Right renal pelvis (tissue), 4 donors: ENCODE measurements around the gene PLCD4. TPM values are rescaled to one million over a fixed set of nuclear protein-coding genes. Genes with fewer than 3 reads are reported as not detected.
A peak's percentile ranks its signal among the peaks of the same experiment; 100 is the strongest.

Experiments
- DNase-seq, 4 donors: peaks; one replicate each; pipeline ENCODE4 v3.0.0-alpha.2; 2013; ENCODE audit warnings: low read depth in 4 of 4, low spot score in 3 of 4, missing footprints in 1 of 4
- polyA plus RNA-seq, 4 donors: library from polyadenylated mRNA; unstranded; fragments of 120-200 nt; gene quantifications; one replicate each; pipeline ENCODE4 v1.2.1, GENCODE V29; 2013; ENCODE audit not compliant: insufficient read length in 4 of 4

PLCD4 gene
- polyA plus RNA-seq: 1 to 10 TPM; 6.2 to 9.0 (median 7.5) TPM

GRCh38 chr2:218607436-218608115 is at the start of gene PLCD4:
Gene PLCD4 (plus strand): TSS chr2:218607899. CDS start chr2:218615740, 7,841 bp downstream.
- peak in 3 of 4 donors; percentile 12 to 26 (median 25) for DNase-seq

GRCh38 chr2:218557941-218558340 is 49.8 kb upstream of the PLCD4 start:
- no peak for DNase-seq

- no peak for DNase-seq
Observed at GRCh38 chr2:218558986-218559385, 48.7 kb upstream of the PLCD4 start.

GRCh38 chr2:218564056-218564455 is 43.6 kb upstream of the PLCD4 start:
- no peak for DNase-seq

- DNase-seq: no peak
Observed at GRCh38 chr2:218566296-218566695, 41.4 kb upstream of the PLCD4 start.

GRCh38 chr2:218567797-218568189 is 39.9 kb upstream of the PLCD4 start:
- DNase-seq: no peak

GRCh38 chr2:218568190-218569037 is 39.3 kb upstream of the PLCD4 start, which contains the start of the genes CNOT9 and USP37:
Gene CNOT9 (plus strand): TSS chr2:218568839. CDS start chr2:218568955, 116 bp downstream.
Gene USP37 (minus strand): TSS chr2:218568351. CDS start chr2:218558653, 9,698 bp downstream.
- DNase-seq: peak; percentile 94 to 98 (median 96)

- peak in 2 of 4 donors; percentile 45 to 50 for DNase-seq
Observed at GRCh38 chr2:218569038-218569431, 38.7 kb upstream of the PLCD4 start.

GRCh38 chr2:218569661-218570500 is 37.8 kb upstream of the PLCD4 start:
- DNase-seq: no peak

GRCh38 chr2:218570850-218571249 is 36.8 kb upstream of the PLCD4 start:
- no peak for DNase-seq

- DNase-seq: no peak
Observed at GRCh38 chr2:218576854-218577253, 30.8 kb upstream of the PLCD4 start.

GRCh38 chr2:218577482-218578220 is 30.0 kb upstream of the PLCD4 start:
- DNase-seq: no peak

GRCh38 chr2:218578272-218578877 is 29.3 kb upstream of the PLCD4 start:
- no peak for DNase-seq

GRCh38 chr2:218582076-218582475 is 25.6 kb upstream of the PLCD4 start:
- no peak for DNase-seq

GRCh38 chr2:218583983-218584850 is 23.5 kb upstream of the PLCD4 start:
- no peak for DNase-seq

- no peak for DNase-seq
Observed at GRCh38 chr2:218585541-218585940, 22.2 kb upstream of the PLCD4 start.

- peak in 1 of 4 donors; percentile 15 for DNase-seq
Observed at GRCh38 chr2:218605432-218605831, 2.3 kb upstream of the PLCD4 start.

GRCh38 chr2:218615868-218616315 is 8.2 kb downstream of the PLCD4 start:
- DNase-seq: no peak
